ENCODE measurements around the gene SIN3B. TPM values are rescaled to one million over a fixed set of nuclear protein-coding genes. Genes with fewer than 3 reads are reported as not detected.

The SIN3B gene
- total and polyA plus RNA-seq, 2 experiments from 2014 or later = 14.9 to 18.7 TPM

DNA sequence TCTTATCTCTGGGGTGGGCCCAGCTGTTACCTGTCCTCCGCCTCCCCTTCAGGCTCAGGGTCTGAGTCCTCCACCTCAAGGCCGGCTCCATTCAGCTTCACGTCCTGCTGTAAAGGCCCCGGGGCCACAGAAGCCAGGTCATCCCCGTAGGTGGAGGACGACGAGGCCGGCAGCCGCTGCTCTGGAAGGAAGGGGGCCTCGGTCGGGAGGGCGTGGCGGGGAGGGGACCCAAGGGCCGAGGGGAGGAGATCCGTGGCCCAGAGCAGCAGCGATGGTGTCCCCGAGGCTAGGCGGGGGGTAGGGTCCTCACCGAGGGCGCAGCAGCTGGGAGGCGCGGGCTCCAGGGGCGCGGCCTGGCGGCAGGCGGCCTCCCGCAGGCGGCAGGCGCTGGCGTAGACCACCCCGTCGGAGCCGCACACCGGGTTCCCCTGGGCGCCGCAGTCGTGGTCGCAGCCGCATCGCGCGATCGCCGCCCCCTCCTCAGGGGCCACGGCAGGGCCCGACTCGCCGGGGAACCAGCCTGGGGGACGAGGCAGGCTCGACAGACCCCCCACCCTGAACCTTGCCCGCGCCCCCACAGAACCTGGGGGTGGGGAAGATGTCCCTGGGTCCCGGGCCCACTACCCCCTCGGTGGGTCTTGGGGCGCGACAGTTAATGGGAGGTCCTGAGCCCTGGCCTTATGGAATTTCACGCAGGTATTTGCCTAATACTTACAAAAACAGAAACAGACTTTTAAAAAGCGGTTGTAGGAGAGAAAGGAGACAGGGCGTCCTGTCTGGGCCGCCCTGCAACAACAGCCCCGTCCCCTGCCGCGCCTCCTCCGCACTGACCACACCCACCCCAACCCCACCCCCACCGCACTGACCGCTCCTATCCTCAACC lies 67.2 kb downstream of the SIN3B start:
- no peak for DNase-seq
- H3K27ac ChIP-seq = no peak overlapping the region
- no peaks in the 10 kb centered on the region for H3F3A ChIP-seq (ENCODE audit: insufficient read depth)
- H3K4me1 ChIP-seq (ENCODE audit: insufficient read depth) = no peaks in the 10 kb centered on the region
- peak overlapping the region; percentile 51 for H2AFZ ChIP-seq
- H3K27me3 ChIP-seq (replicated peaks; ENCODE audit: insufficient read depth) = no peaks in the 10 kb centered on the region
- no peaks in the 10 kb centered on the region for H4K20me1 ChIP-seq (ENCODE audit: insufficient read depth)
- H3K4me2 ChIP-seq (ENCODE audit: unreplicated experiment) = peak overlapping the region; percentile 35
- peak overlapping the region; percentile 60 for H3K4me3 ChIP-seq
- H3K9ac ChIP-seq = peak overlapping the region; percentile 31; the same call in 1 of the 2 replicates
- H3K9me2 ChIP-seq (ENCODE audit: insufficient read depth) = no peaks in the 10 kb centered on the region
- no peaks in the 10 kb centered on the region for H3K79me2 ChIP-seq (ENCODE audit: insufficient read depth)
- in situ Hi-C loops (cut with MboI) = no loop called here
- no peaks in the 10 kb centered on the region for H3K9me3 ChIP-seq (ENCODE audit: low read depth)
- WGBS, 2 experiments (ENCODE audit: low coverage in 1 of 2, low lambda C conversion rate in 2 of 2, missing lambda C conversion rate in 2 of 2) = 6 to 9% methylated on average over 25 to 40 of the region's 66 CpGs
- TF ChIP-seq EZH2 (IDR thresholded peaks at IDR 0.05; ENCODE audit: insufficient read depth, poor library complexity, severe bottlenecking) (no peak), EZH2phosphoT487 (IDR thresholded peaks at IDR 0.05; ENCODE audit: insufficient read depth, low read depth) (no peak)
- no peaks in the 10 kb centered on the region for H3K36me3 ChIP-seq (ENCODE audit: low read depth)

DNA sequence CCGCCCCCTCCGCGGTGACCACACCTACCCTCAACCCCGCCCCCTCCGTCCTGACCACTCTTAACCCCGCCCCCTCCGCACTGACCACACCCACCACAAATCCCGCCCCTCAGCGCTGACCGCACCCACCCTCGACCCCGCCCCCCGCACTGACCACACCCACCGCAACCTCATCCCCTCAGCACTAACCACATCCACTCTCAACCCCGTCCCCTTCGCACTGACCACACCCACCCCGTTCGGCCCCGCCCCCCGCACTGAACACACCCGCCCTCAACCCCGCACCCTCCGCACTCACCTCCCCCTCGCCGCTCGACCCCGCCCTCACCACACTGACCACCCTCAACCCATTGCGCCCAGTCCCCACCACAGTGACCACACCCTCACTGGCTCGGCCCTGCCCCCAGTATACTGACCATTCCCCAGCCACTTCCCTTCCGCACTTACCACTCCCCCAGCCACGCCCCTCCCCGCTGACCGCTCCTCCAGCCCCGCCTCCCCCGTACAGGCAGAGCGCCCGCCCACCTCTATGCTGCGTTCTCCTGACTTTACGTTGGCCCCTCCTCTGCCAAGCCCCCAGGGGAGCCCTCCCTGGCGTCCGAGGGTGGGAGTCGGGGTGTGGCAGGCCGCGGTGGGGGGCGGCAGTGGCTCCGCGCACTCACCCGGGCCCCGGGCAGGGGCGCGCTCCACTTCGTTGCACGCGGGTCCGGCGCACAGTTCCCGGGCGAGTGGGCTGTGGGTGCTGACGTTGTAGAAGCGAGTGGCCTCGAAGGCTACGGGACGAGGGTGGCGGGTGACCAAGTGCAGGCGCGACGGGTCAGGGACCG lies 68.0 kb downstream of the SIN3B start:
- Histone ChIP-seq H3K4me3 (peak overlapping the region; percentile 71), H3K9me2 (ENCODE audit: insufficient read depth) (no peaks in the 10 kb centered on the region), H3K27me3 (replicated peaks; ENCODE audit: insufficient read depth) (no peaks in the 10 kb centered on the region), H3K36me3 (ENCODE audit: low read depth) (no peaks in the 10 kb centered on the region), H3K79me2 (ENCODE audit: insufficient read depth) (no peaks in the 10 kb centered on the region), H4K20me1 (ENCODE audit: insufficient read depth) (no peaks in the 10 kb centered on the region), H2AFZ (peak overlapping the region; percentile 87), H3K4me1 (ENCODE audit: insufficient read depth) (no peaks in the 10 kb centered on the region), H3K9me3 (ENCODE audit: low read depth) (no peaks in the 10 kb centered on the region), H3K27ac (no peak overlapping the region), H3K4me2 (ENCODE audit: unreplicated experiment) (peak overlapping the region; percentile 72), H3F3A (ENCODE audit: insufficient read depth) (no peaks in the 10 kb centered on the region), H3K9ac (peak overlapping the region; percentile 52)
- WGBS, 2 experiments (ENCODE audit: low coverage in 1 of 2, low lambda C conversion rate in 2 of 2, missing lambda C conversion rate in 2 of 2) = 2 to 5% methylated on average over 32 to 68 of the region's 68 CpGs
- DNase-seq = peak; percentile 95
- TF ChIP-seq EZH2phosphoT487 (IDR thresholded peaks at IDR 0.05; ENCODE audit: insufficient read depth, low read depth) = no peak
- TF ChIP-seq EZH2 (IDR thresholded peaks at IDR 0.05; ENCODE audit: insufficient read depth, poor library complexity, severe bottlenecking) = no peak
- in situ Hi-C loops (cut with MboI) = no loop called here

DNA sequence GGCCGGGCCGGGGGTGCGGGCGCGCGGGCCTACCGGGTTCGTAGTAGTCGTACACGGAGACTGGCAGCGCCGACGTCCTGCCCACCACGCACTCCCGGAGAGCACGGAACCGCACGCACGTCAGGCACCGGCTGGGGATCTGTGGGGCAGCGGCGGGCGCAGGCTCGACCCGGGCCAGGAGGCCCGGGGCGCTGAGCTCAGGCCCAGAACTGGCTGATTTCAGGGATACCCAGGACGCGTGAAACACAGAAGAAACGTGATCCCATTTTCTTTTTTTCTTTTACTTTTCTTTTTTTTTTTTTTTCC lies 68.6 kb downstream of the SIN3B start:
- H3F3A ChIP-seq (ENCODE audit: insufficient read depth) = no peaks in the 10 kb centered on the region
- no peaks in the 10 kb centered on the region for H3K9me3 ChIP-seq (ENCODE audit: low read depth)
- no peak overlapping the region for H3K27ac ChIP-seq
- peak overlapping the region; percentile 52 for H3K9ac ChIP-seq
- H2AFZ ChIP-seq = peak overlapping the region; percentile 87
- H3K79me2 ChIP-seq (ENCODE audit: insufficient read depth) = no peaks in the 10 kb centered on the region
- H3K4me3 ChIP-seq = peak overlapping the region; percentile 71
- 16 to 17% methylated on average over 17 to 30 of the region's 30 CpGs for WGBS, 2 experiments (ENCODE audit: low coverage in 1 of 2, low lambda C conversion rate in 2 of 2, missing lambda C conversion rate in 2 of 2)
- no peaks in the 10 kb centered on the region for H3K27me3 ChIP-seq (replicated peaks; ENCODE audit: insufficient read depth)
- TF ChIP-seq EZH2 (IDR thresholded peaks at IDR 0.05; ENCODE audit: insufficient read depth, poor library complexity, severe bottlenecking) = no peak
- peak; percentile 51 for DNase-seq
- in situ Hi-C loops (cut with MboI) = no loop called here
- no peaks in the 10 kb centered on the region for H3K9me2 ChIP-seq (ENCODE audit: insufficient read depth)
- H3K4me1 ChIP-seq (ENCODE audit: insufficient read depth) = no peaks in the 10 kb centered on the region
- H4K20me1 ChIP-seq (ENCODE audit: insufficient read depth) = no peaks in the 10 kb centered on the region
- no peaks in the 10 kb centered on the region for H3K36me3 ChIP-seq (ENCODE audit: low read depth)
- peak overlapping the region; percentile 72 for H3K4me2 ChIP-seq (ENCODE audit: unreplicated experiment)

DNA sequence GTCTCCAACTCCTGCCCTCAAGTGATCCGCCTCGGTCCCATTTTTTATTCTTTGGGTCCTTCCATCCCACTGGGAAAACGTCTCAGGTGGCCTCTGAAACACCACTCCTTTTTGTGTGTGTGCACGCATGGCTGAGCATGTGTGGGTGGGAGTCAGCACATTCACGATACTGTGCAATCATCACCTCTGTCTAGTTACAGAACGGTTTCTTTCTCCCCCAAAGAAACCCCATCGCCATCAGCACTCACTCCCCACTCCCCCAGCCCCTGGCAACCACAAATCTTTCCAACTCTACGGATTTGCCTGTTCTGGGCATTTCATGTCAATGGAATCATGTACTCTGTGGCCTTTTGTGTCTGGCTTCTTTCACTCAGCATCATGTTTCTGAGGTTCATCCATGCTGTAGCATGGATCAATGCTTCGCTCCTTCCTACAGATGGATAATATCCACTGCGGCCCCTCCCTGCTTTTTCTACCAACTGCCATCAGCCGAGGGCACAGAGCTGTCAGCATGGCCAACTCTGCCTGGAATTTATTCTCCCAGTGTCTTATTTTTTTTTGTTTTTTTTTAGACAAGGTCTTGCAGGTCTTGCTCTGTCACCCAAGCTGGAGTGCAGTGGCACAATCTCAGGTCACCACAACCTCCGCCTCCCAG lies 69.3 kb downstream of the SIN3B start:
- no peak for TF ChIP-seq EZH2phosphoT487 (IDR thresholded peaks at IDR 0.05; ENCODE audit: insufficient read depth, low read depth)
- no peak for TF ChIP-seq EZH2 (IDR thresholded peaks at IDR 0.05; ENCODE audit: insufficient read depth, poor library complexity, severe bottlenecking)
- Histone ChIP-seq H3K27ac (no peak overlapping the region), H3K4me2 (ENCODE audit: unreplicated experiment) (no peak overlapping the region), H2AFZ (peak overlapping the region; percentile 87; the same call in 1 of the 2 replicates), H3K9me2 (ENCODE audit: insufficient read depth) (no peaks in the 10 kb centered on the region), H3K9ac (no peak overlapping the region), H3F3A (ENCODE audit: insufficient read depth) (no peaks in the 10 kb centered on the region), H3K27me3 (replicated peaks; ENCODE audit: insufficient read depth) (no peaks in the 10 kb centered on the region), H4K20me1 (ENCODE audit: insufficient read depth) (no peaks in the 10 kb centered on the region), H3K4me3 (no peak overlapping the region), H3K79me2 (ENCODE audit: insufficient read depth) (no peaks in the 10 kb centered on the region), H3K9me3 (ENCODE audit: low read depth) (no peaks in the 10 kb centered on the region), H3K36me3 (ENCODE audit: low read depth) (no peaks in the 10 kb centered on the region), H3K4me1 (ENCODE audit: insufficient read depth) (no peaks in the 10 kb centered on the region)
- WGBS, 2 experiments (ENCODE audit: low coverage in 1 of 2, low lambda C conversion rate in 2 of 2, missing lambda C conversion rate in 2 of 2) = 93 to 95% methylated on average over 12 of the region's 12 CpGs
- in situ Hi-C loops (cut with MboI) = no loop called here
- no peak for DNase-seq

Data from GM23248 (cell line).